HepG2 (cell line): ENCODE measurements around the gene CAV3. TPM values are rescaled to one million over a fixed set of nuclear protein-coding genes. Genes with fewer than 3 reads are reported as not detected.

Experiments used
- ETV5 ChIP-seq: IDR thresholded peaks from 2 replicates; pipeline ENCODE4 v1.6.1; 2018; ENCODE audit warnings: missing biosample characterization, missing genetic modification reagents, inconsistent platforms, borderline replicate concordance
- NCOA2 ChIP-seq: sonication (generic); formaldehyde crosslinking; IDR thresholded peaks from 2 replicates; pipeline ENCODE4 v1.8.0; 2022; ENCODE audit warnings: inconsistent platforms
- NCOA5 ChIP-seq: sonication (generic); formaldehyde crosslinking; IDR thresholded peaks from 2 replicates; pipeline ENCODE4 v1.4.0; 2020; ENCODE audit warnings: missing genetic modification reagents
- SIX1 ChIP-seq: sonication (generic); formaldehyde crosslinking; IDR thresholded peaks from 2 replicates; pipeline ENCODE4 v1.4.0; 2020; ENCODE audit warnings: missing genetic modification reagents, borderline replicate concordance
- TEAD2 ChIP-seq: sonication (generic); formaldehyde crosslinking; IDR thresholded peaks from 2 replicates; pipeline ENCODE4 v1.9.0; 2021; ENCODE audit warnings: missing genetic modification reagents
- WIZ ChIP-seq: sonication (generic); formaldehyde crosslinking; IDR thresholded peaks from 2 replicates; pipeline ENCODE4 v1.5.1; 2020; ENCODE audit warnings: mild to moderate bottlenecking, missing genetic modification reagents
- ZNF205 ChIP-seq: IDR thresholded peaks from 2 replicates; pipeline ENCODE4 v1.6.1; 2018; ENCODE audit warnings: missing biosample characterization, missing genetic modification reagents
- ZNF790 ChIP-seq: sonication (generic); formaldehyde crosslinking; IDR thresholded peaks from 2 replicates; pipeline ENCODE4 v1.8.0; 2022; ENCODE audit warnings: missing genetic modification reagents, mild to moderate bottlenecking, borderline replicate concordance
- ZNF816 ChIP-seq: sonication (generic); formaldehyde crosslinking; IDR thresholded peaks from 2 replicates; pipeline ENCODE4 v1.8.0; 2022; ENCODE audit warnings: missing genetic modification reagents, mild to moderate bottlenecking, borderline replicate concordance
- polyA plus RNA-seq, 8 experiments: library from polyadenylated mRNA; depleted of rRNA in 3 of 8; stranded (reverse) in 7 of 8; unstranded in 1 of 8; fragments of >200 nt; fragmentation: Illumina TruSeq in 4 of 8; extraction: Trizol in 4 of 8; gene quantifications; 2 replicates each; pipeline versions ENCODE4 v1.2.1 to v1.2.3, GENCODE V29; 2011 to 2016; ENCODE audit warnings: low read depth in 4 of 8, missing spikeins in 1 of 8, mixed read lengths in 1 of 8; ENCODE audit not compliant: insufficient read depth in 1 of 8
- total RNA-seq, 5 experiments: library from RNA; depleted of rRNA; stranded (reverse); fragments of >200 nt; fragmentation: Illumina TruSeq; extraction: Trizol; gene quantifications; 2 replicates each; pipeline ENCODE4 v1.2.3, GENCODE V29; 2016; ENCODE audit warnings: low read depth in 1 of 5
- TF ChIP-seq, protein P1 (sequence below): sonication (generic); formaldehyde crosslinking; conservative IDR thresholded peaks from 2 replicates; pipeline ENCODE4 v1.4.0; 2020; ENCODE audit warnings: missing genetic modification reagents
- TF ChIP-seq, protein P2 (sequence below): sonication (generic); formaldehyde crosslinking; IDR thresholded peaks from 2 replicates; pipeline ENCODE4; 2020; ENCODE audit warnings: missing genetic modification reagents, mild to moderate bottlenecking, borderline replicate concordance
- TF ChIP-seq, protein P3 (sequence below): IDR thresholded peaks from 2 replicates; pipeline ENCODE4 v1.6.1; 2012; ENCODE audit warnings: low read depth, low read length, improper control_type of control experiment

Gene CAV3
- total and polyA plus RNA-seq, 2 of the 13 experiments (the other 11 are each of a cell fraction or from before 2014, with no cell fraction given): not detected

DNA sequence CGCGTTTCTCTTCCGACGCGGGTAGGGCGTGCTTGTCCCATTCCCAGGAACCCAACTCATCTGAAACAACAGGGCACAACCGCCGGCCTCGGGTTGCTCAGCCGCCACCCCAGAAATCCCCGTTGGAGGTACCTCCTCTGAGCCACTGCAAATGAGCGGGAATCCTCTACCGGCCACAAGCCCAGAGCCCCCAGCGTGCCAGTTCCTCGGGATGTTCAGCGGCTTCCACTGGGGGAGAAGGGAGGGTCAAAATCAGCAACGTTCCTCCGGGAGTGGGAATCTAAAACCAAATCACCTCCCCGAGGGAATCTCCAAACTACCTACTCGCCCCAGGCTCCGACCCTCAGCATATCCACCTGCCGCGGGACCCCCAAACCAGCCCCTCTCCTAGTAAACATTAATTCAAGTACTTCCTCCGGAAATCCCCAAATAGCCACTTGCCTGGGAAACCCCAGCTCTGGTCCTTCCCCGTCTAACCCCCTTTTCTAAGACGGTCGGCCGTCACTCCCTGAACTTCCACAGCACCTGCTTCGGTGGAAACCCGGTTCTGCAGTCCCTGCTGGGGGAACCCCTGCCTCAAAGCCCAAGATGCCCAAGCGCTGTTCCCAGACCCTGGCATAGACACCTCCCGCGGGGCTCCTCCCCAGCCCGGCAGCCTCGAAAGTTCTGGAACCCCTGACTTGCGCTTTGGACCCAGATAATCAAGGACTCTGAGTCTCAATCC lies 34.9 kb downstream of the CAV3 start (continued):
- TF ChIP-seq TEAD2 (no peak), ZNF790 (CRISPR knock-in tag) (no peak), NCOA2 (no peak), NCOA5 (CRISPR knock-in tag) (no peak), ZNF205 (CRISPR knock-in tag) (no peak), SIX1 (CRISPR knock-in tag) (no peak), WIZ (CRISPR knock-in tag) (no peak), ETV5 (CRISPR knock-in tag) (no peak), ZNF816 (CRISPR knock-in tag) (no peak)
- TF ChIP-seq, protein P1, sequence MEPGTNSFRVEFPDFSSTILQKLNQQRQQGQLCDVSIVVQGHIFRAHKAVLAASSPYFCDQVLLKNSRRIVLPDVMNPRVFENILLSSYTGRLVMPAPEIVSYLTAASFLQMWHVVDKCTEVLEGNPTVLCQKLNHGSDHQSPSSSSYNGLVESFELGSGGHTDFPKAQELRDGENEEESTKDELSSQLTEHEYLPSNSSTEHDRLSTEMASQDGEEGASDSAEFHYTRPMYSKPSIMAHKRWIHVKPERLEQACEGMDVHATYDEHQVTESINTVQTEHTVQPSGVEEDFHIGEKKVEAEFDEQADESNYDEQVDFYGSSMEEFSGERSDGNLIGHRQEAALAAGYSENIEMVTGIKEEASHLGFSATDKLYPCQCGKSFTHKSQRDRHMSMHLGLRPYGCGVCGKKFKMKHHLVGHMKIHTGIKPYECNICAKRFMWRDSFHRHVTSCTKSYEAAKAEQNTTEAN (CRISPR knock-in tag): no peak
- TF ChIP-seq, protein P2, sequence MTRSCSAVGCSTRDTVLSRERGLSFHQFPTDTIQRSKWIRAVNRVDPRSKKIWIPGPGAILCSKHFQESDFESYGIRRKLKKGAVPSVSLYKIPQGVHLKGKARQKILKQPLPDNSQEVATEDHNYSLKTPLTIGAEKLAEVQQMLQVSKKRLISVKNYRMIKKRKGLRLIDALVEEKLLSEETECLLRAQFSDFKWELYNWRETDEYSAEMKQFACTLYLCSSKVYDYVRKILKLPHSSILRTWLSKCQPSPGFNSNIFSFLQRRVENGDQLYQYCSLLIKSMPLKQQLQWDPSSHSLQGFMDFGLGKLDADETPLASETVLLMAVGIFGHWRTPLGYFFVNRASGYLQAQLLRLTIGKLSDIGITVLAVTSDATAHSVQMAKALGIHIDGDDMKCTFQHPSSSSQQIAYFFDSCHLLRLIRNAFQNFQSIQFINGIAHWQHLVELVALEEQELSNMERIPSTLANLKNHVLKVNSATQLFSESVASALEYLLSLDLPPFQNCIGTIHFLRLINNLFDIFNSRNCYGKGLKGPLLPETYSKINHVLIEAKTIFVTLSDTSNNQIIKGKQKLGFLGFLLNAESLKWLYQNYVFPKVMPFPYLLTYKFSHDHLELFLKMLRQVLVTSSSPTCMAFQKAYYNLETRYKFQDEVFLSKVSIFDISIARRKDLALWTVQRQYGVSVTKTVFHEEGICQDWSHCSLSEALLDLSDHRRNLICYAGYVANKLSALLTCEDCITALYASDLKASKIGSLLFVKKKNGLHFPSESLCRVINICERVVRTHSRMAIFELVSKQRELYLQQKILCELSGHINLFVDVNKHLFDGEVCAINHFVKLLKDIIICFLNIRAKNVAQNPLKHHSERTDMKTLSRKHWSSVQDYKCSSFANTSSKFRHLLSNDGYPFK (CRISPR knock-in tag): 0 out of 2 replicates have a peak, but pooled peaks have one; percentile 3
- TF ChIP-seq, protein P3, sequence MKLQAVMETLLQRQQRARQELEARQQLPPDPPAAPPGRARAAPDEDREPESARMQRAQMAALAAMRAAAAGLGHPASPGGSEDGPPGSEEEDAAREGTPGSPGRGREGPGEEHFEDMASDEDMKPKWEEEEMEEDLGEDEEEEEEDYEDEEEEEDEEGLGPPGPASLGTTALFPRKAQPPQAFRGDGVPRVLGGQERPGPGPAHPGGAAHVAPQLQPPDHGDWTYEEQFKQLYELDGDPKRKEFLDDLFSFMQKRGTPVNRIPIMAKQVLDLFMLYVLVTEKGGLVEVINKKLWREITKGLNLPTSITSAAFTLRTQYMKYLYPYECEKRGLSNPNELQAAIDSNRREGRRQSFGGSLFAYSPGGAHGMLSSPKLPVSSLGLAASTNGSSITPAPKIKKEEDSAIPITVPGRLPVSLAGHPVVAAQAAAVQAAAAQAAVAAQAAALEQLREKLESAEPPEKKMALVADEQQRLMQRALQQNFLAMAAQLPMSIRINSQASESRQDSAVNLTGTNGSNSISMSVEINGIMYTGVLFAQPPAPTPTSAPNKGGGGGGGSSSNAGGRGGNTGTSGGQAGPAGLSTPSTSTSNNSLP: no peak
